Left lung (tissue), 10 donors: Measurements from ENCODE around the gene CPM. TPM values are rescaled to one million over a fixed set of nuclear protein-coding genes. Genes with fewer than 3 reads are reported as not detected.
"Not testable (repeated sequence)": the region's sequence is repeated elsewhere in the genome, so short reads cannot be mapped to it uniquely, and the experiment has no call there.

Source experiments
- ATAC-seq: fragments of 200-7000 bp; cut with Tn5 transposase; one replicate; pipeline ENCODE4 v1.9.1; 2020; ENCODE audit warnings: moderate library complexity
- DNase-seq, 4 donors: peaks; one replicate each; pipeline ENCODE4 v3.0.0-alpha.2; 2013 to 2020
- H3K27ac ChIP-seq, 2 donors: fragments of 200-600 bp; sonication (generic) in 1 of 2; one replicate each; pipeline versions ENCODE4 v1.5.0 to v1.8.0; 2020 to 2021
- H3K27me3 ChIP-seq, 2 donors: fragments of 200-600 bp; sonication (generic) in 1 of 2; one replicate each; pipeline versions ENCODE4 v1.5.0 to v1.8.0; 2020 to 2021
- H3K36me3 ChIP-seq, 2 donors: fragments of 200-600 bp; sonication (generic) in 1 of 2; one replicate each; pipeline versions ENCODE4 v1.5.0 to v1.8.0; 2020 to 2021
- H3K4me1 ChIP-seq, 2 donors: fragments of 200-600 bp; one replicate each; pipeline ENCODE4 v1.8.0; 2021
- H3K4me3 ChIP-seq, 2 donors: fragments of 200-600 bp; sonication (generic) in 1 of 2; one replicate each; pipeline versions ENCODE4 v1.5.0 to v1.8.0; 2020 to 2021; ENCODE audit warnings: mild to moderate bottlenecking in 1 of 2
- H3K9me3 ChIP-seq, 2 donors: fragments of 200-600 bp; sonication (generic) in 1 of 2; one replicate each; pipeline versions ENCODE4 v1.5.0 to v1.8.0; 2020 to 2021
- intact Hi-C, 2 donors: fragments of 100-400 bp; cut with DNase I; formaldehyde crosslinking; loops; one replicate each; pipeline versions ENCODE4 v1.11.2 to v1.14.2; 2022
- polyA plus RNA-seq, 6 donors: library from polyadenylated mRNA; unstranded; fragments of 120-200 nt; gene quantifications; one replicate each; pipeline ENCODE4 v1.2.1, GENCODE V29; 2013; ENCODE audit not compliant: insufficient read length in 6 of 6
- total RNA-seq, 2 donors: library from RNA; stranded (reverse); fragmentation: NEBNext Ultra II Directional; extraction: Animal tissue kit (Norgen Biotek cat#: 25700); gene quantifications; one replicate each; pipeline ENCODE4 v1.2.1, GENCODE V29; 2021
- TF ChIP-seq, protein P1 (sequence below), 2 donors: fragments of 200-600 bp; sonication (generic) in 1 of 2; IDR thresholded peaks; one replicate each; pipeline versions ENCODE4 v1.5.0 to v1.8.0; 2021; ENCODE audit warnings: antibody characterized with exemption in 2 of 2
- donor health status: DM: no; HTN: yes; CAD: no.
- donor health status: DM: no; HTN: no; CAD: no.

CPM gene
- total and polyA plus RNA-seq, 8 donors = 180 to 708 (median 336) TPM

- peak; percentile 81 for ATAC-seq
- Histone ChIP-seq H3K27me3 (no peaks in the 10 kb centered on the region), H3K36me3 (peaks cover 0 to 37% of the 10 kb centered on the region in 2 donors), H3K9me3 (no peaks in the 10 kb centered on the region), H3K27ac (peak overlapping the region; percentile 99), H3K4me1 (peaks cover 6 to 55% of the 10 kb centered on the region in 2 donors), H3K4me3 (peak overlapping the region; percentile 94 to 96)
- peak; percentile 62 to 91 (median 82) for DNase-seq
- intact Hi-C loops = no loop called here
- TF ChIP-seq, protein P1, sequence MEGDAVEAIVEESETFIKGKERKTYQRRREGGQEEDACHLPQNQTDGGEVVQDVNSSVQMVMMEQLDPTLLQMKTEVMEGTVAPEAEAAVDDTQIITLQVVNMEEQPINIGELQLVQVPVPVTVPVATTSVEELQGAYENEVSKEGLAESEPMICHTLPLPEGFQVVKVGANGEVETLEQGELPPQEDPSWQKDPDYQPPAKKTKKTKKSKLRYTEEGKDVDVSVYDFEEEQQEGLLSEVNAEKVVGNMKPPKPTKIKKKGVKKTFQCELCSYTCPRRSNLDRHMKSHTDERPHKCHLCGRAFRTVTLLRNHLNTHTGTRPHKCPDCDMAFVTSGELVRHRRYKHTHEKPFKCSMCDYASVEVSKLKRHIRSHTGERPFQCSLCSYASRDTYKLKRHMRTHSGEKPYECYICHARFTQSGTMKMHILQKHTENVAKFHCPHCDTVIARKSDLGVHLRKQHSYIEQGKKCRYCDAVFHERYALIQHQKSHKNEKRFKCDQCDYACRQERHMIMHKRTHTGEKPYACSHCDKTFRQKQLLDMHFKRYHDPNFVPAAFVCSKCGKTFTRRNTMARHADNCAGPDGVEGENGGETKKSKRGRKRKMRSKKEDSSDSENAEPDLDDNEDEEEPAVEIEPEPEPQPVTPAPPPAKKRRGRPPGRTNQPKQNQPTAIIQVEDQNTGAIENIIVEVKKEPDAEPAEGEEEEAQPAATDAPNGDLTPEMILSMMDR (IDR thresholded peaks at IDR 0.05) = no peak
Observed at GRCh38 chr12:68808388-68809189, 124.4 kb downstream of the CPM start.

GRCh38 chr12:68807576-68808387 lies 125.2 kb downstream of the CPM start, which contains the start of gene MDM2:
MDM2 (plus strand) TSS chr12:68808177; CDS start chr12:68808478, 301 bp downstream.
- ATAC-seq (peak; percentile 92), DNase-seq (peak; percentile 91 to 99 (median 95))
- Histone ChIP-seq H3K27me3 (no peaks in the 10 kb centered on the region), H3K4me1 (peaks cover 6 to 47% of the 10 kb centered on the region in 2 donors), H3K36me3 (peaks cover 0 to 30% of the 10 kb centered on the region in 2 donors), H3K27ac (peak within 1 kb of the TSS; percentile 99), H3K4me3 (peak within 1 kb of the TSS; percentile 94 to 96), H3K9me3 (no peaks in the 10 kb centered on the region)
- TF ChIP-seq, protein P1 (IDR thresholded peaks at IDR 0.05) = peak; percentile 73 to 91
- intact Hi-C loops = no loop called here

- intact Hi-C loops, ATAC-seq, DNase-seq, H3K9me3 ChIP-seq, H3K27me3 ChIP-seq: not testable (repeated sequence)
- peak overlapping the region; percentile 99 for H3K27ac ChIP-seq
- peaks cover 0 to 30% of the 10 kb centered on the region in 2 donors for H3K36me3 ChIP-seq
- H3K4me3 ChIP-seq = peak overlapping the region; percentile 94 to 96
- H3K4me1 ChIP-seq = peaks cover 3 to 42% of the 10 kb centered on the region in 2 donors
Observed at GRCh38 chr12:68807274-68807575, 125.7 kb downstream of the CPM start.

GRCh38 chr12:68806488-68807237 lies 126.3 kb downstream of the CPM start:
- peaks cover 0 to 36% of the 10 kb centered on the region in 2 donors for H3K4me1 ChIP-seq
- H3K4me3 ChIP-seq = peak overlapping the region in 1 of 2 donors; percentile 96
- peaks cover 0 to 24% of the 10 kb centered on the region in 2 donors for H3K36me3 ChIP-seq
- DNase-seq = no peak
- peak overlapping the region; percentile 99 for H3K27ac ChIP-seq
- intact Hi-C loops = no loop called here
- H3K9me3 ChIP-seq = no peaks in the 10 kb centered on the region
- H3K27me3 ChIP-seq = no peaks in the 10 kb centered on the region
- TF ChIP-seq, protein P1 (IDR thresholded peaks at IDR 0.05) = no peak
- no peak for ATAC-seq

- H3K27ac ChIP-seq = no peak overlapping the region
- intact Hi-C loops = no loop called here
- H3K4me1 ChIP-seq = peaks cover 0 to 26% of the 10 kb centered on the region in 2 donors
- TF ChIP-seq, protein P1 (IDR thresholded peaks at IDR 0.05) = no peak
- ATAC-seq (no peak), DNase-seq (no peak)
- no peaks in the 10 kb centered on the region for H3K9me3 ChIP-seq
- H3K36me3 ChIP-seq = peaks cover 0 to 14% of the 10 kb centered on the region in 2 donors
- H3K27me3 ChIP-seq = no peaks in the 10 kb centered on the region
- no peak overlapping the region for H3K4me3 ChIP-seq
Observed at GRCh38 chr12:68805592-68806120, 127.3 kb downstream of the CPM start.
